Neural crest cell (in vitro differentiated cells): Measurements from ENCODE around the gene BHMT. TPM values are rescaled to one million over a fixed set of nuclear protein-coding genes. Genes with fewer than 3 reads are reported as not detected.

Experiments
- DNase-seq: peaks from one replicate; pipeline ENCODE4 v3.0.0; 2021; ENCODE audit warnings: low read depth, mixed read lengths, low spot score
- H3K27ac Mint-ChIP-seq: one replicate; pipeline ENCODE4 v1.8.0; 2021; ENCODE audit warnings: mild to moderate bottlenecking, mixed read lengths; ENCODE audit not compliant: unreplicated experiment
- H3K27me3 Mint-ChIP-seq: 2 replicates; pipeline ENCODE4 v1.8.0; 2021; ENCODE audit warnings: low read depth, mild to moderate bottlenecking, mixed read lengths
- H3K36me3 Mint-ChIP-seq: 2 replicates; pipeline ENCODE4 v1.8.0; 2021; ENCODE audit warnings: low read depth, mild to moderate bottlenecking, mixed read lengths
- H3K4me1 Mint-ChIP-seq: 2 replicates; pipeline ENCODE4 v1.8.0; 2021; ENCODE audit warnings: mixed read lengths
- H3K4me3 Mint-ChIP-seq: one replicate; pipeline ENCODE4 v1.8.0; 2021; ENCODE audit warnings: mild to moderate bottlenecking, mixed read lengths
- H3K9me3 Mint-ChIP-seq: 2 replicates; pipeline ENCODE4 v1.8.0; 2021; ENCODE audit warnings: mixed read lengths
- total RNA-seq: library from RNA; stranded (reverse); gene quantifications from 2 replicates; pipeline ENCODE4 v1.2.1, GENCODE V29; 2021
- TF ChIP-seq, protein P1 (sequence below): fragments of 200-600 bp; sonication (generic); conservative IDR thresholded peaks from 2 replicates; pipeline ENCODE4 v1.5.0; 2021; ENCODE audit warnings: antibody characterized with exemption, mild to moderate bottlenecking

BHMT gene
- total RNA-seq, 1 donor from 2014 or later, result not detected

DNA sequence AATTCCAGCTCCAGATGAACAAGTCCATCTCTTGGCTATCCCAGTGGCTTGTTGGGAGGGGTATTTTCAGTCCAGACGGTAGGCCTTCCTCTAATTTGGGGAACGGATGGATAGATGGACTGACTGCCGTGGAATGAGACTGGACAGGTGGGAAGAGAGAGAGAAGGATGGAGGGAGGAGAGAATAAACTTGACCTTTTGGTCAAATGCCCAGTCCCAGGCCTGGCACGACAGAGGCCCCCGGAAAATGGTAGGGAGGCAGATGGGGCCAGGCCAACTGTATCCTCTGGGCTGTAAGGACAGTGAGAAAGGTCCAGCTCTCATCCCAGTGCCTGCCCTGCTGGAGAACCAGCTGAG, 1.1 kb downstream of the BHMT start:
- Mint-ChIP-seq H3K4me3 (no peak overlapping the region), H3K27me3 (peaks cover 87% of the 10 kb centered on the region), H3K4me1 (peaks cover 6% of the 10 kb centered on the region), H3K9me3 (no peaks in the 10 kb centered on the region), H3K36me3 (no peaks in the 10 kb centered on the region), H3K27ac (no peak overlapping the region)
- DNase-seq, result no peak
- TF ChIP-seq, protein P1, sequence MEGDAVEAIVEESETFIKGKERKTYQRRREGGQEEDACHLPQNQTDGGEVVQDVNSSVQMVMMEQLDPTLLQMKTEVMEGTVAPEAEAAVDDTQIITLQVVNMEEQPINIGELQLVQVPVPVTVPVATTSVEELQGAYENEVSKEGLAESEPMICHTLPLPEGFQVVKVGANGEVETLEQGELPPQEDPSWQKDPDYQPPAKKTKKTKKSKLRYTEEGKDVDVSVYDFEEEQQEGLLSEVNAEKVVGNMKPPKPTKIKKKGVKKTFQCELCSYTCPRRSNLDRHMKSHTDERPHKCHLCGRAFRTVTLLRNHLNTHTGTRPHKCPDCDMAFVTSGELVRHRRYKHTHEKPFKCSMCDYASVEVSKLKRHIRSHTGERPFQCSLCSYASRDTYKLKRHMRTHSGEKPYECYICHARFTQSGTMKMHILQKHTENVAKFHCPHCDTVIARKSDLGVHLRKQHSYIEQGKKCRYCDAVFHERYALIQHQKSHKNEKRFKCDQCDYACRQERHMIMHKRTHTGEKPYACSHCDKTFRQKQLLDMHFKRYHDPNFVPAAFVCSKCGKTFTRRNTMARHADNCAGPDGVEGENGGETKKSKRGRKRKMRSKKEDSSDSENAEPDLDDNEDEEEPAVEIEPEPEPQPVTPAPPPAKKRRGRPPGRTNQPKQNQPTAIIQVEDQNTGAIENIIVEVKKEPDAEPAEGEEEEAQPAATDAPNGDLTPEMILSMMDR, result no peak

DNA sequence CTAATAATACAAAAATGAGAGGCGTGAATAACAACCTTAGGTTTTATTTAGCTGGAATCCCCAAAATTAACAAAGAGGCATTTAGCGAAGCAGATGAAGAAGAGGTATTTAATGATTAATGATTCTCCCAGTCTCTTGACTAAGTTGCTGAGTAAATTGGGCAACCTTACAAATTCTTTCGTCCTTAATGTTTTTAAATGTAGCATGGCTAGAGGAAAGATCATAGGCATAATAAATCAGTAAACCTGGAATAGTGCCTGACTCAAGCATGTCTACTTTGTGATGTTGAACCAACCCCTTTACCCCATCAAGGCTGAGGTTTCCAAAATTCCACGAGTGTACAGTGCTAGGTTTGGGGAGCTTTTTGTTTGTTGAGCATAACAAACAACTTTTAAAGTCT, 7.9 kb downstream of the BHMT start:
- DNase-seq, result no peak
- TF ChIP-seq, protein P1, result no peak
- no peaks in the 10 kb centered on the region for H3K4me1 Mint-ChIP-seq
- no peak overlapping the region for H3K27ac Mint-ChIP-seq
- H3K9me3 Mint-ChIP-seq, result peaks cover 2% of the 10 kb centered on the region
- H3K27me3 Mint-ChIP-seq, result peaks cover 29% of the 10 kb centered on the region
- H3K36me3 Mint-ChIP-seq, result no peaks in the 10 kb centered on the region
- H3K4me3 Mint-ChIP-seq, result no peak overlapping the region

DNA sequence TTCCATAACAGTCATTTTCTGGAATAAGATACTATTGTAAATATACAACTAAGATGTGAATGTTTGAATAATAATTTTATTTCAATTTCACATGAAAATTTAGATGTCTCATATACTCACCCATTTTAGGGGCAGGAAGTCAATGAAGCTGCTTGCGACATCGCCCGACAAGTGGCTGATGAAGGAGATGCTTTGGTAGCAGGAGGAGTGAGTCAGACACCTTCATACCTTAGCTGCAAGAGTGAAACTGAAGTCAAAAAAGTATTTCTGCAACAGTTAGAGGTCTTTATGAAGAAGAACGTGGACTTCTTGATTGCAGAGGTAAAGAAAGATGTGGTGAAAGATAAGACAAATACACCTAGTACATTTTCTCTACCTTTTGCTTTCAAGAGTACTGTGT, 8.6 kb downstream of the BHMT start:
- TF ChIP-seq, protein P1, result no peak
- H3K4me3 Mint-ChIP-seq, result no peak overlapping the region
- H3K9me3 Mint-ChIP-seq, result peaks cover 2% of the 10 kb centered on the region
- H3K27me3 Mint-ChIP-seq, result peaks cover 22% of the 10 kb centered on the region
- no peak for DNase-seq
- H3K4me1 Mint-ChIP-seq, result no peaks in the 10 kb centered on the region
- no peaks in the 10 kb centered on the region for H3K36me3 Mint-ChIP-seq
- H3K27ac Mint-ChIP-seq, result no peak overlapping the region

DNA sequence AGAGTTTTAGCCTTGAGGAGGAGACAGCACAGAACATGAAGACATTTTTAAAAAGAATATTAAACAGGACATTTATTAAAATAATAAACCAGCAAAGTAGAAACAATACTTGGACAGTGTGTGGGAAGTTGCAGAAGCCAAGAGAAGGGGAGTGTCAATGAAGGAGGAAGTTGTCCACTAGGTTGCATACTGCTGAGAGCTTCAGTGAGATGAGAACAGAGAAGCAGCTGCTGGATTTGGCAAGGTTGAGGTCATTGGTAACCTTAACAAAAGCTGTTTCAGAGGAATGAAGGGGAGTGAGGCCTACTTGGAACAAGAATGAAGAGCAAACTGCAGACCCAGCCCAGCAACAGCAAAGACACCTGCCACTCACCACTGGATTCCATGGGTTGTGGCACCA, 11.4 kb downstream of the BHMT start:
- TF ChIP-seq, protein P1, result no peak
- DNase-seq, result no peak
- no peak overlapping the region for H3K4me3 Mint-ChIP-seq
- H3K9me3 Mint-ChIP-seq, result peaks cover 2% of the 10 kb centered on the region
- H3K4me1 Mint-ChIP-seq, result no peaks in the 10 kb centered on the region
- H3K27ac Mint-ChIP-seq, result no peak overlapping the region
- no peaks in the 10 kb centered on the region for H3K36me3 Mint-ChIP-seq
- H3K27me3 Mint-ChIP-seq, result peaks cover 7% of the 10 kb centered on the region

DNA sequence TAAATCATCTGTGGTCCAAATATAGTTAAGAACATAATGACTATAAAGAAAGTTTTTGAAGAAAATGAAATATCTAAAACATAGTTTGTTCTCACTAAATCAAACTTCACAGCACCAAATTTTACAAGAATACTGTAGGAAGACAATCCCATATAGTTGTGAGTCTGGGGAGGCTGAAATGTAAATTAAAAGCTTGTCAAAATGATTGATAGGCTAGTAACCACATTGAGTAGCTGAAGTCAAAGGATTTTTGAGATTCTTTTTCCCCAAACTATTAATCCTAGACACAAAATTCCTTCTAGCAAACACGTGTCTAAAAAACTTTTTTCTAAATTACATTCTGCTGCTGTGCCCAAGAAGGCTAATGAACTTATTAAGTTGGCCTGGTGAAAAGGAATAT, 13.0 kb downstream of the BHMT start:
- peaks cover 2% of the 10 kb centered on the region for H3K9me3 Mint-ChIP-seq
- TF ChIP-seq, protein P1, result no peak
- H3K36me3 Mint-ChIP-seq, result no peaks in the 10 kb centered on the region
- no peaks in the 10 kb centered on the region for H3K4me1 Mint-ChIP-seq
- DNase-seq, result no peak
- no peaks in the 10 kb centered on the region for H3K27me3 Mint-ChIP-seq
- no peak overlapping the region for H3K27ac Mint-ChIP-seq
- no peak overlapping the region for H3K4me3 Mint-ChIP-seq

DNA sequence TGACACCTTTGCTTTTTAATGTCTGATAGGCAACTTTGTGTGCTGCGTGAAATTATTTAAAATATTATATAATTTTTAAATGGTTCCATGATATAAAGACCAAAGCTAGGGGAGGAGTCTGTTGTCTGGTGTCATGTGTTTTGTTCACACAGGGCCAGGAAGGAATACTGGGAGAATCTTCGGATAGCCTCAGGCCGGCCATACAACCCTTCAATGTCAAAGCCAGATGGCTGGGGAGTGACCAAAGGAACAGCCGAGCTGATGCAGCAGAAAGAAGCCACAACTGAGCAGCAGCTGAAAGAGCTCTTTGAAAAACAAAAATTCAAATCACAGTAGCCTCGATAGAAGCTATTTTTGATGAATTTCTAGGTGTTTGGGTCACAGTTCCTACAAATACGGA, 19.2 kb downstream of the BHMT start:
- Mint-ChIP-seq H3K27ac (no peak overlapping the region), H3K9me3 (no peaks in the 10 kb centered on the region), H3K4me3 (no peak overlapping the region)

More for the DNA sequence above, 19.2 kb downstream of the BHMT start:
- Mint-ChIP-seq H3K27me3 (no peaks in the 10 kb centered on the region), H3K36me3 (no peaks in the 10 kb centered on the region), H3K4me1 (peaks cover 13% of the 10 kb centered on the region)
- TF ChIP-seq, protein P1, result no peak
- no peak for DNase-seq
